Fibroblast of villous mesenchyme (primary cell): ENCODE results near the gene ABHD17C. TPM values are rescaled to one million over a fixed set of nuclear protein-coding genes. Genes with fewer than 3 reads are reported as not detected.

Source experiments
- DNase-seq: peaks from one replicate; pipeline ENCODE4 v3.0.0-alpha.2; 2010; ENCODE audit warnings: low read depth
- H3K4me3 ChIP-seq: 2 replicates; pipeline ENCODE4 v1.5.1; 2011; ENCODE audit warnings: low read depth, mild to moderate bottlenecking, low read length
- CTCF ChIP-seq: IDR thresholded peaks from 2 replicates; pipeline ENCODE4 v1.5.1; 2012; ENCODE audit warnings: low read depth, mild to moderate bottlenecking, low read length; ENCODE audit not compliant: insufficient read depth
- total RNA-seq: library from RNA; depleted of rRNA; stranded (reverse); fragments of >200 nt; gene quantifications from 2 replicates; pipeline ENCODE4 v1.2.3, GENCODE V29; 2012

Gene ABHD17C
- total RNA-seq, 1 donor, result 12.1 TPM

DNA sequence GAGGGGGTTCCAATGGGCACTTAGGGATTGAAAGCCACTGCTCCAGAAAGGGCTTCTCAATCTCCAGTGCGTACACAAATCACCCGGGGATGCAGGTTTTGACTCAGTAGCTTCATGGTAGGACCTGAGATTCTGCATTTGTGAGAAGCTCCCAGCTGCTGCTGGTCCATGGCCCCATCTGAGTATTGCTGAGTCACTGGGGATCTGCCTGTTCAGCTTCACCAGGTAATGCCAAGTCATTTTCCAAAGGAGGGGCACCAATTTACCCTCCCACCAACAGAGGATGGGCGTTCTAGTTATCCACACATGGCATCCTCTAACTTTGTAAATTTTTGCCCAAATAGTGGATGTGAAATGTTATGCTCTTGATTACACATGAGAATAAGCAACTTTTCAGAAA, 71.2 kb downstream of the ABHD17C start:
- TF ChIP-seq CTCF, result no peak
- no peak overlapping the region for H3K4me3 ChIP-seq
- DNase-seq, result no peak

GRCh38 chr15:80768158-80768557, 73.0 kb downstream of the ABHD17C start:
- TF ChIP-seq CTCF, result no peak
- H3K4me3 ChIP-seq, result no peak overlapping the region
- DNase-seq, result no peak

DNA sequence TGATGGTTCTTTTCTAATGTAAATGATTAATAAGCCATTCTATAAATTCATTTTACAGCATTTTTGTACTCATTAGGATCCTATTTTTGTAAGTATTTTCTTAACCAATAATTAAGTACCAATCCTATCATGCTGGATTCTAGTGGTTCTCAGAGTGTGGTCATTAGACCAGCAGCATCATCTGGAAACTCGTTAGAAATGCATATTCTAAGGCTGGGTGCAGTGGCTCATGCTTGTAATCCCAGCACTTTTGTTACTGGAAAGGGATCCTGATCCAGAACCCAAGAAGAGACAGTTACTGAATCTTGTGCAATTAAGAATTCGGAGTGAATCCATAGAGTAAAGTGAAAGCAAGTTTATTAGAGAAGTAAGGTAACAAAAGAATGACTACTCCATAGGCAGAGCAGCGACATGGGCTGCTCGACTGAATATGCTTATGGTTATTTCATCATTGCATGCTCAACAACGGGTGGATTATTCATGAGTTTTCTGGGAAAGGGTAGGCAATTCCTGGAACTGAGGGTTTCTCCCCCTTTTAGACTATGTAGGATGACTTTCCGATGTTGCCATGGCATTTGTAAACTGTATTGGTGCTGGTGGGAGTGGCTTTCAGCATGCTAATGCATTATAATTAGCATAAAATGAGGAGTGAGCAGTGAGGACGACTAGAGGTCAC, 74.2 kb downstream of the ABHD17C start:
- no peak for TF ChIP-seq CTCF
- no peak for DNase-seq
- H3K4me3 ChIP-seq, result no peak overlapping the region

- no peak for DNase-seq
- TF ChIP-seq CTCF, result no peak
- H3K4me3 ChIP-seq, result no peak overlapping the region
These were observed 75.0 kb downstream of the ABHD17C start for GRCh38 chr15:80769829-80770705.

- TF ChIP-seq CTCF, result no peak
- peak; percentile 60 for DNase-seq
- no peak overlapping the region for H3K4me3 ChIP-seq
These were observed 78.0 kb downstream of the ABHD17C start for GRCh38 chr15:80773122-80773551.

- no peak for DNase-seq
- no peak for TF ChIP-seq CTCF
- H3K4me3 ChIP-seq, result no peak overlapping the region
These were observed 78.8 kb downstream of the ABHD17C start for GRCh38 chr15:80773792-80774352.
